Cerebellar cortex (tissue), 1 donor: Measurements from ENCODE around the gene CHCHD3.

ENCODE experiments used
- DNase-seq: peaks from one replicate; pipeline ENCODE4 v3.0.0-alpha.2; 2015; ENCODE audit warnings: low spot score

CHCHD3 gene

GRCh38 chr7:132861940-132862554, 219.8 kb downstream of the CHCHD3 start:
- DNase-seq, result no peak

GRCh38 chr7:132861424-132861823, 220.5 kb downstream of the CHCHD3 start:
- DNase-seq, result no peak

GRCh38 chr7:132859199-132859598, 222.7 kb downstream of the CHCHD3 start:
- no peak for DNase-seq

GRCh38 chr7:132858760-132859159, 223.1 kb downstream of the CHCHD3 start:
- no peak for DNase-seq

GRCh38 chr7:132858251-132858650, 223.6 kb downstream of the CHCHD3 start:
- no peak for DNase-seq

- DNase-seq, result no peak
Measured at GRCh38 chr7:132857703-132858102, 224.2 kb downstream of the CHCHD3 start.

GRCh38 chr7:132857031-132857430, 224.9 kb downstream of the CHCHD3 start:
- no peak for DNase-seq

- no peak for DNase-seq
Measured at GRCh38 chr7:132856416-132856815, 225.5 kb downstream of the CHCHD3 start.

GRCh38 chr7:132855901-132856300, 226.0 kb downstream of the CHCHD3 start:
- no peak for DNase-seq

- DNase-seq, result no peak
Measured at GRCh38 chr7:132854238-132854637, 227.7 kb downstream of the CHCHD3 start.

GRCh38 chr7:132847376-132847775, 234.5 kb downstream of the CHCHD3 start:
- DNase-seq, result no peak

GRCh38 chr7:132846086-132846485, 235.8 kb downstream of the CHCHD3 start:
- peak; percentile 50 for DNase-seq

GRCh38 chr7:132842478-132842877, 239.4 kb downstream of the CHCHD3 start:
- DNase-seq, result no peak

- DNase-seq, result no peak
Measured at GRCh38 chr7:132840199-132840598, 241.7 kb downstream of the CHCHD3 start.

- DNase-seq, result no peak
Measured at GRCh38 chr7:132838313-132838712, 243.6 kb downstream of the CHCHD3 start.

GRCh38 chr7:132837529-132837928, 244.4 kb downstream of the CHCHD3 start:
- DNase-seq, result no peak

GRCh38 chr7:132836746-132837145, 245.1 kb downstream of the CHCHD3 start:
- no peak for DNase-seq

GRCh38 chr7:132830941-132831340, 250.9 kb downstream of the CHCHD3 start:
- no peak for DNase-seq

GRCh38 chr7:132828502-132828901, 253.4 kb downstream of the CHCHD3 start:
- DNase-seq, result no peak

- no peak for DNase-seq
Measured at GRCh38 chr7:132825932-132826835, 255.7 kb downstream of the CHCHD3 start.

- no peak for DNase-seq
Measured at GRCh38 chr7:132825222-132825621, 256.7 kb downstream of the CHCHD3 start.

GRCh38 chr7:132819648-132820047, 262.2 kb downstream of the CHCHD3 start:
- no peak for DNase-seq

- no peak for DNase-seq
Measured at GRCh38 chr7:132817949-132818348, 263.9 kb downstream of the CHCHD3 start.
